IPS-20b (cell line): ENCODE data around the gene FAM193B.

Source experiments
- H3K27ac ChIP-seq: one replicate; pipeline ENCODE4 v1.5.1; 2013; ENCODE audit warnings: low read length
- H3K27me3 ChIP-seq: 2 replicates; pipeline ENCODE4 v1.6.1; 2013; ENCODE audit warnings: mild to moderate bottlenecking, low read length, inconsistent platforms; ENCODE audit not compliant: insufficient read depth
- H3K36me3 ChIP-seq: 2 replicates; pipeline ENCODE4 v1.6.1; 2013; ENCODE audit warnings: low read depth, mild to moderate bottlenecking, inconsistent platforms, low read length, moderate library complexity; ENCODE audit not compliant: insufficient read depth
- H3K4me1 ChIP-seq: 2 replicates; pipeline ENCODE4 v1.6.1; 2013; ENCODE audit warnings: mild to moderate bottlenecking, control low read depth, inconsistent platforms, low read length, moderate library complexity; ENCODE audit not compliant: insufficient read depth
- H3K4me3 ChIP-seq: 2 replicates; pipeline ENCODE4 v1.5.1; 2013; ENCODE audit warnings: mild to moderate bottlenecking, low read length, inconsistent platforms
- H3K9ac ChIP-seq: 2 replicates; pipeline ENCODE4 v1.6.1; 2013; ENCODE audit warnings: low read depth, mild to moderate bottlenecking, inconsistent platforms, low read length, moderate library complexity
- H3K9me3 ChIP-seq: 2 replicates; pipeline ENCODE4 v1.6.1; 2013; ENCODE audit warnings: mild to moderate bottlenecking, low read depth, low read length, inconsistent platforms; ENCODE audit not compliant: insufficient read depth

Gene FAM193B

GRCh38 chr5:177511181-177511580, 43.2 kb downstream of the FAM193B start:
- no peak overlapping the region for H3K4me3 ChIP-seq
- H3K36me3 ChIP-seq, result peaks cover 58% of the 10 kb centered on the region
- H3K27me3 ChIP-seq, result no peaks in the 10 kb centered on the region
- peaks cover 5% of the 10 kb centered on the region; the same call in 1 of the 2 replicates for H3K4me1 ChIP-seq
- no peaks in the 10 kb centered on the region for H3K9me3 ChIP-seq
- no peak overlapping the region for H3K9ac ChIP-seq
- no peak overlapping the region for H3K27ac ChIP-seq

- Histone ChIP-seq H3K4me1 (peaks cover 5% of the 10 kb centered on the region; the same call in 1 of the 2 replicates), H3K27me3 (no peaks in the 10 kb centered on the region), H3K36me3 (peaks cover 54% of the 10 kb centered on the region), H3K9ac (no peak overlapping the region), H3K27ac (no peak overlapping the region), H3K4me3 (no peak overlapping the region), H3K9me3 (no peaks in the 10 kb centered on the region)
Measured at GRCh38 chr5:177510567-177511053, 43.8 kb downstream of the FAM193B start.

- Histone ChIP-seq H3K9ac (no peak overlapping the region), H3K36me3 (peaks cover 49% of the 10 kb centered on the region), H3K4me1 (peaks cover 5% of the 10 kb centered on the region; the same call in 1 of the 2 replicates), H3K9me3 (no peaks in the 10 kb centered on the region), H3K27me3 (no peaks in the 10 kb centered on the region), H3K4me3 (no peak overlapping the region), H3K27ac (no peak overlapping the region)
Measured at GRCh38 chr5:177509991-177510566, 44.3 kb downstream of the FAM193B start.

GRCh38 chr5:177509381-177509951, 44.9 kb downstream of the FAM193B start, which contains the start of gene DOK3:
Gene DOK3, minus strand, starts transcription at chr5:177509826. Its CDS starts 286 bp downstream, at chr5:177509540.
- no peaks in the 10 kb centered on the region for H3K27me3 ChIP-seq
- no peak within 1 kb of the TSS for H3K9ac ChIP-seq
- no peaks in the 10 kb centered on the region for H3K9me3 ChIP-seq
- no peak within 1 kb of the TSS for H3K4me3 ChIP-seq
- peaks cover 5% of the 10 kb centered on the region; the same call in 1 of the 2 replicates for H3K4me1 ChIP-seq
- no peak within 1 kb of the TSS for H3K27ac ChIP-seq
- H3K36me3 ChIP-seq, result peaks cover 43% of the 10 kb centered on the region

- Histone ChIP-seq H3K4me3 (no peak overlapping the region), H3K9me3 (no peaks in the 10 kb centered on the region), H3K4me1 (peaks cover 5% of the 10 kb centered on the region; the same call in 1 of the 2 replicates), H3K9ac (no peak overlapping the region), H3K27me3 (no peaks in the 10 kb centered on the region), H3K27ac (no peak overlapping the region), H3K36me3 (peaks cover 37% of the 10 kb centered on the region)
Measured at GRCh38 chr5:177508837-177509236, 45.5 kb downstream of the FAM193B start.

GRCh38 chr5:177508221-177508611, 46.1 kb downstream of the FAM193B start:
- no peaks in the 10 kb centered on the region for H3K27me3 ChIP-seq
- H3K27ac ChIP-seq, result no peak overlapping the region
- no peak overlapping the region for H3K9ac ChIP-seq
- H3K4me3 ChIP-seq, result no peak overlapping the region
- H3K9me3 ChIP-seq, result no peaks in the 10 kb centered on the region
- peaks cover 5% of the 10 kb centered on the region; the same call in 1 of the 2 replicates for H3K4me1 ChIP-seq
- peaks cover 30% of the 10 kb centered on the region for H3K36me3 ChIP-seq

GRCh38 chr5:177507596-177508220, 46.7 kb downstream of the FAM193B start:
- Histone ChIP-seq H3K4me3 (no peak overlapping the region), H3K4me1 (peaks cover 5% of the 10 kb centered on the region; the same call in 1 of the 2 replicates), H3K27me3 (no peaks in the 10 kb centered on the region), H3K9me3 (no peaks in the 10 kb centered on the region), H3K27ac (no peak overlapping the region), H3K9ac (no peak overlapping the region), H3K36me3 (peaks cover 25% of the 10 kb centered on the region)

GRCh38 chr5:177507165-177507564, 47.2 kb downstream of the FAM193B start:
- no peak overlapping the region for H3K27ac ChIP-seq
- H3K4me3 ChIP-seq, result no peak overlapping the region
- no peaks in the 10 kb centered on the region for H3K9me3 ChIP-seq
- H3K27me3 ChIP-seq, result no peaks in the 10 kb centered on the region
- H3K9ac ChIP-seq, result no peak overlapping the region
- H3K36me3 ChIP-seq, result peaks cover 20% of the 10 kb centered on the region
- H3K4me1 ChIP-seq, result peaks cover 5% of the 10 kb centered on the region; the same call in 1 of the 2 replicates

GRCh38 chr5:177505075-177505474, 49.3 kb downstream of the FAM193B start:
- Histone ChIP-seq H3K27me3 (0 out of 2 replicates have a peak, but pooled peaks cover 4% of the 10 kb centered on the region), H3K4me1 (peaks cover 9% of the 10 kb centered on the region; the same call in 1 of the 2 replicates), H3K9me3 (no peaks in the 10 kb centered on the region), H3K4me3 (no peak overlapping the region), H3K36me3 (no peaks in the 10 kb centered on the region), H3K27ac (no peak overlapping the region), H3K9ac (no peak overlapping the region)

- Histone ChIP-seq H3K4me1 (peaks cover 5% of the 10 kb centered on the region; the same call in 1 of the 2 replicates), H3K27me3 (peaks cover 11% of the 10 kb centered on the region), H3K9me3 (no peaks in the 10 kb centered on the region), H3K9ac (no peak overlapping the region), H3K36me3 (no peaks in the 10 kb centered on the region), H3K27ac (no peak overlapping the region), H3K4me3 (no peak overlapping the region)
Measured at GRCh38 chr5:177504086-177505056, 50.0 kb downstream of the FAM193B start.
